HCT116 (cell line): Measurements from ENCODE around the gene ATXN7L1. TPM values are rescaled to one million over a fixed set of nuclear protein-coding genes. Genes with fewer than 3 reads are reported as not detected.

Source experiments
- ATAC-seq: fragments of 200-7000 bp; cut with Tn5 transposase; 2 replicates; pipeline ENCODE4 v1.9.1; 2020; ENCODE audit warnings: mild to moderate bottlenecking, moderate library complexity
- BruUV-seq: library from RNA; stranded (reverse); fragments of 400-500 nt; replicated peaks from 2 replicates; lab custom pipeline; 2021; lab: Mats Ljungman, UMichigan
- CTCF ChIA-PET: fragments of 300-600 bp; sonication (Branson Sonifier 250); formaldehyde crosslinking; loops from one replicate; lab custom pipeline; 2021; ENCODE audit warnings: antibody characterized with exemption; lab: Charles Lee
- POLR2A ChIA-PET: fragments of 300-600, 350-600 bp; sonication (Branson Sonifier 250); formaldehyde crosslinking; loops from one replicate; lab custom pipeline; 2021; ENCODE audit warnings: antibody characterized with exemption; lab: Charles Lee
- RAD21 ChIA-PET, 2 experiments: fragments of 300-600 bp; sonication (Branson Sonifier 250); formaldehyde crosslinking; loops; one replicate each; lab custom pipeline; 2023; ENCODE audit warnings: low total read pairs in 2 of 2; ENCODE audit not compliant: uncharacterized antibody in 2 of 2, unreplicated experiment in 2 of 2, low non-redundant PET in 1 of 2; lab: Charles Lee
- DNase-seq: peaks from one replicate; pipeline ENCODE4 v3.0.0-alpha.2; 2010; ENCODE audit warnings: low read depth, low spot score
- H2AFZ ChIP-seq: fragments of 200-600 bp; shearing (Covaris generic), sonication (generic); 2 replicates; pipeline ENCODE4 v1.6.1; 2017; ENCODE audit warnings: low read depth, mixed run types, mixed read lengths, antibody characterized with exemption, low read length; ENCODE audit not compliant: poor library complexity, severe bottlenecking
- H3K27ac ChIP-seq: 2 replicates; pipeline ENCODE4 v1.5.1; 2012; ENCODE audit warnings: low read depth, low read length
- H3K27me3 ChIP-seq: fragments of 200-600 bp; sonication (generic); 2 replicates; pipeline ENCODE4 v1.6.1; 2016; ENCODE audit warnings: mixed run types, low read length, mixed read lengths; ENCODE audit not compliant: insufficient read depth
- H3K36me3 ChIP-seq, 2 experiments: fragments of 200-500 bp in 1 of 2; fragments of 200-600 bp in 1 of 2; sonication (Bioruptor generic) in 1 of 2; sonication (generic) in 1 of 2; 2 replicates each; pipeline versions ENCODE4 v1.5.1 to v1.6.1; 2014 to 2016; ENCODE audit warnings: low read length in 2 of 2, inconsistent platforms in 1 of 2, mixed read lengths in 1 of 2, mixed run types in 1 of 2; ENCODE audit not compliant: insufficient read depth in 2 of 2, control insufficient read depth in 1 of 2
- H3K4me1 ChIP-seq, 2 experiments: fragments of 200-600 bp in 1 of 2; sonication (generic) in 1 of 2; 2 replicates each; pipeline versions ENCODE4 v1.5.1 to v1.6.1; 2012 to 2017; ENCODE audit warnings: low read length in 2 of 2, inconsistent platforms in 1 of 2, mild to moderate bottlenecking in 1 of 2, mixed read lengths in 1 of 2, mixed run types in 1 of 2, moderate library complexity in 1 of 2; ENCODE audit not compliant: insufficient read depth in 2 of 2, control insufficient read depth in 1 of 2
- H3K4me2 ChIP-seq: fragments of 200-600 bp; sonication (generic); 2 replicates; pipeline ENCODE4 v1.6.1; 2017; ENCODE audit warnings: mixed run types, low read length, mixed read lengths
- H3K4me3 ChIP-seq, 2 experiments: fragments of 200-600 bp in 1 of 2; sonication (generic) in 1 of 2; replicated peaks in 1 of 2; 2 replicates each; pipeline ENCODE4 v1.5.1; 2011 to 2016; ENCODE audit warnings: low read length in 2 of 2, control low read depth in 1 of 2, low read depth in 1 of 2, mild to moderate bottlenecking in 1 of 2, mixed read lengths in 1 of 2, mixed run types in 1 of 2
- H3K79me2 ChIP-seq: fragments of 200-600 bp; sonication (generic); 2 replicates; pipeline ENCODE4 v1.6.1; 2017; ENCODE audit warnings: mild to moderate bottlenecking, mixed run types, low read length, moderate library complexity, mixed read lengths; ENCODE audit not compliant: insufficient read depth
- H3K9ac ChIP-seq: fragments of 200-600 bp; sonication (generic); 2 replicates; pipeline ENCODE4 v1.6.1; 2016; ENCODE audit warnings: low read length, mixed read lengths
- H3K9me2 ChIP-seq: fragments of 200-600 bp; sonication (generic), shearing (Covaris generic); 2 replicates; pipeline ENCODE4 v1.6.1; 2017; ENCODE audit warnings: mixed run types, mild to moderate bottlenecking, moderate library complexity; ENCODE audit not compliant: insufficient read depth
- H3K9me3 ChIP-seq, 2 experiments: fragments of 200-500 bp in 1 of 2; fragments of 200-600 bp in 1 of 2; sonication (Bioruptor generic) in 1 of 2; sonication (generic) in 1 of 2; 2 replicates each; pipeline ENCODE4 v1.6.1; 2014 to 2017; ENCODE audit warnings: low read length in 2 of 2, mixed read lengths in 2 of 2, inconsistent platforms in 1 of 2, low read depth in 1 of 2, mild to moderate bottlenecking in 1 of 2, mixed run types in 1 of 2, moderate library complexity in 1 of 2; ENCODE audit not compliant: control insufficient read depth in 1 of 2, insufficient read depth in 1 of 2
- H4K20me1 ChIP-seq: fragments of 200-600 bp; sonication (generic), shearing (Covaris generic); 2 replicates; pipeline ENCODE4 v1.6.1; 2017; ENCODE audit warnings: mixed run types, mild to moderate bottlenecking, moderate library complexity; ENCODE audit not compliant: insufficient read depth
- ATF3 ChIP-seq: IDR thresholded peaks from 2 replicates; pipeline ENCODE4 v1.6.1; 2012
- CBX3 ChIP-seq: IDR thresholded peaks from 2 replicates; pipeline ENCODE4 v1.6.1; 2012; ENCODE audit warnings: low read depth
- EGR1 ChIP-seq: IDR thresholded peaks from 2 replicates; pipeline ENCODE4 v1.6.1; 2012; ENCODE audit warnings: low read depth
- ELF1 ChIP-seq: IDR thresholded peaks from 2 replicates; pipeline ENCODE4 v1.6.1; 2012; ENCODE audit warnings: low read depth, borderline replicate concordance
- EZH2 ChIP-seq: fragments of 200-600 bp; sonication (generic); IDR thresholded peaks from 2 replicates; pipeline ENCODE4 v1.6.1; 2017; ENCODE audit warnings: antibody characterized with exemption, mixed run types
- EZH2phosphoT487 ChIP-seq: fragments of 200-600 bp; IDR thresholded peaks from 2 replicates; pipeline ENCODE4 v1.6.1; 2018; ENCODE audit warnings: antibody characterized with exemption, borderline replicate concordance
- JUND ChIP-seq: IDR thresholded peaks from 2 replicates; pipeline ENCODE4 v1.6.1; 2012
- POLR2A ChIP-seq: IDR thresholded peaks from 2 replicates; pipeline ENCODE4 v1.7.0; 2011; ENCODE audit warnings: borderline replicate concordance; ENCODE audit not compliant: insufficient read depth, insufficient read length; ENCODE audit errors: extremely low read depth
- POLR2AphosphoS5 ChIP-seq: IDR thresholded peaks from 2 replicates; pipeline ENCODE4 v1.6.1; 2011; ENCODE audit warnings: mild to moderate bottlenecking, low read depth, low read length, moderate library complexity
- RAD21 ChIP-seq: IDR thresholded peaks from 2 replicates; pipeline ENCODE4 v1.6.1; 2012; ENCODE audit warnings: low read depth, mild to moderate bottlenecking
- REST ChIP-seq: IDR thresholded peaks from 2 replicates; pipeline ENCODE4 v1.6.1; 2012; ENCODE audit warnings: low read depth
- SRF ChIP-seq: IDR thresholded peaks from 2 replicates; pipeline ENCODE4 v1.6.1; 2012; ENCODE audit warnings: low read depth
- YY1 ChIP-seq: IDR thresholded peaks from 2 replicates; pipeline ENCODE4 v1.6.1; 2011; ENCODE audit warnings: low read length, low read depth, moderate library complexity, mild to moderate bottlenecking; ENCODE audit not compliant: insufficient replicate concordance; ENCODE audit errors: extremely low read depth
- ZNF274 ChIP-seq: fragments of 200-500 bp; sonication (Bioruptor generic); IDR thresholded peaks from 2 replicates; pipeline ENCODE4 v1.6.1; 2014; ENCODE audit warnings: mild to moderate bottlenecking, low read depth, low read length, inconsistent platforms
- intact Hi-C: fragments of 100-400 bp; cut with micrococcal nuclease; formaldehyde crosslinking; loops from 2 replicates; pipeline ENCODE4 v1.10.0; 2022
- total RNA-seq: library from RNA; stranded (reverse); gene quantifications from one replicate; pipeline ENCODE4 v1.2.1, GENCODE V29; 2021; ENCODE audit not compliant: unreplicated experiment
- TF ChIP-seq, protein P1 (sequence below): IDR thresholded peaks from 2 replicates; pipeline ENCODE4 v1.6.1; 2012

ATXN7L1 gene
- total RNA-seq, 1 experiment from 2014 or later, result 11.5 TPM

DNA sequence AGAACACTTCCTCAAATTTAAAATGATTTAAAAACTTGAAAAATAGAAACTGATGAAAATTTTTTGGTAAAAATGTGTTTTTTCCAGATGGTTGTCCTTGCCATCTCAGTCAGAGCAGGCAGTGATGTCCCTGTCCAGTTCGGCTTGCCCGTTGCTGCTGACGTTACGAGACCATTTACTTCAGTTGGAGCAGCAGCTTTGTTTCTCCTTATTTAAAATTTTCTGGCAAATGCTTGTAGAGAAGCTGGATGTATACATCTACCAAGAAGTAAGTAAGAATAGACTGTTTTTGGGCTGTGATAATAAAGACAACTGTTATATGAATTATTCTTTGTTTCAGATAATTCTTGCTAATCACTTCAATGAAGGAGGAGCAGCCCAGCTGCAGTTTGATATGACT lies 311.2 kb downstream of the ATXN7L1 start:
- ChIA-PET POLR2A (no interaction called here), CTCF (no interaction called here), RAD21 (no interaction called here)
- ATAC-seq (no peak), DNase-seq (no peak)
- intact Hi-C loops, result no loop called here
- Histone ChIP-seq H3K9me2 (no peaks in the 10 kb centered on the region), H3K4me1 (no peaks in the 10 kb centered on the region), H2AFZ (no peak overlapping the region), H3K79me2 (no peaks in the 10 kb centered on the region), H4K20me1 (no peaks in the 10 kb centered on the region), H3K9ac (no peak overlapping the region), H3K4me3 (no peak overlapping the region), H3K9me3 (no peaks in the 10 kb centered on the region), H3K27me3 (no peaks in the 10 kb centered on the region), H3K27ac (no peak overlapping the region), H3K36me3 (peaks cover 17 to 29% of the 10 kb centered on the region in 2 experiments), H3K4me2 (no peak overlapping the region)
- no TSS peak for BruUV-seq
- TF ChIP-seq YY1, result no peak
- TF ChIP-seq POLR2AphosphoS5, result no peak
- TF ChIP-seq ZNF274, result no peak
- TF ChIP-seq POLR2A, result no peak
- TF ChIP-seq, protein P1, sequence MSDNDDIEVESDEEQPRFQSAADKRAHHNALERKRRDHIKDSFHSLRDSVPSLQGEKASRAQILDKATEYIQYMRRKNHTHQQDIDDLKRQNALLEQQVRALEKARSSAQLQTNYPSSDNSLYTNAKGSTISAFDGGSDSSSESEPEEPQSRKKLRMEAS, result no peak

DNA sequence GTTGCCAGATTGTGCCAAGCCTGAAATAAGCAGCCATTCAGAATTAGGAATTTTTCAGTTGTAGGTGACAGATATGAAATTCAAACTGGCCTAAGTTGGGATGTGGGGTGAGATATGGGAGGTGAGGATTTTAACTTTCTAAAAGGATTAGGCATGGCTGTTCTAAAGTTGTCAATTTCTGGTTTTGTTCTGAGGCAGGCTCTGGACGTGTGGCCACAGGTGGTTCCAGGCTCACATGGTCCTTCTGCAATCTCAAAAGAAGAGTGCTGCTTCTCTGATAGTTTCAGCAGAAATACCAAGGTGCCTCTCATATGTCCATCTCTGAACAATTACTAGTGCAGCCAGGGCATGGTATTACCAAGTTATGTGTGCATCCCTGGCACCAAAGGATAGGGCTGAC lies 316.5 kb downstream of the ATXN7L1 start:
- intact Hi-C loops, result no loop called here
- Histone ChIP-seq H3K9me2 (no peaks in the 10 kb centered on the region), H3K4me2 (no peak overlapping the region), H3K9ac (no peak overlapping the region), H3K79me2 (no peaks in the 10 kb centered on the region), H3K27ac (no peak overlapping the region), H3K4me3 (no peak overlapping the region), H4K20me1 (no peaks in the 10 kb centered on the region), H2AFZ (no peak overlapping the region), H3K4me1 (no peaks in the 10 kb centered on the region), H3K9me3 (no peaks in the 10 kb centered on the region), H3K27me3 (no peaks in the 10 kb centered on the region), H3K36me3 (peaks cover 19 to 27% of the 10 kb centered on the region in 2 experiments)
- DNase-seq (no peak), ATAC-seq (no peak)
- RAD21 ChIA-PET, result no interaction called here
- CTCF ChIA-PET, result no interaction called here
- POLR2A ChIA-PET, result no interaction called here
- no TSS peak for BruUV-seq
- no peak for TF ChIP-seq ZNF274
- TF ChIP-seq, protein P1, result no peak
- TF ChIP-seq JUND, result no peak
- TF ChIP-seq ATF3, result no peak
- no peak for TF ChIP-seq SRF
- no peak for TF ChIP-seq REST
- TF ChIP-seq ELF1, result no peak
- TF ChIP-seq RAD21, result no peak
- TF ChIP-seq EZH2, result no peak
- TF ChIP-seq POLR2A, result no peak
- TF ChIP-seq EGR1, result no peak
- TF ChIP-seq CBX3, result no peak
- no peak for TF ChIP-seq POLR2AphosphoS5
- TF ChIP-seq YY1, result no peak
- TF ChIP-seq EZH2phosphoT487, result no peak
